Osteoblast (primary cell): ENCODE results near the gene FUBP3. TPM values are rescaled to one million over a fixed set of nuclear protein-coding genes. Genes with fewer than 3 reads are reported as not detected.

Source experiments
- DNase-seq: peaks from one replicate; pipeline ENCODE4 v3.0.0; 2011; ENCODE audit warnings: low spot score, mixed read lengths; ENCODE audit not compliant: insufficient read length; ENCODE audit errors: missing footprints
- H2AFZ ChIP-seq: 2 replicates; pipeline ENCODE4 v1.6.0; 2011; ENCODE audit warnings: mild to moderate bottlenecking, low read length
- H3K27ac ChIP-seq: 2 replicates; pipeline ENCODE4 v1.5.1; 2011; ENCODE audit warnings: mild to moderate bottlenecking, low read depth, low read length, moderate library complexity
- H3K27me3 ChIP-seq: 2 replicates; pipeline ENCODE4 v1.6.0; 2012; ENCODE audit warnings: mild to moderate bottlenecking, control low read depth, inconsistent platforms, low read length, moderate library complexity; ENCODE audit not compliant: insufficient read depth
- H3K36me3 ChIP-seq: 2 replicates; pipeline ENCODE4 v1.5.1; 2011; ENCODE audit warnings: mild to moderate bottlenecking, low read length, control low read depth, moderate library complexity; ENCODE audit not compliant: insufficient read depth
- H3K4me1 ChIP-seq: 2 replicates; pipeline ENCODE4 v1.5.1; 2011; ENCODE audit warnings: mild to moderate bottlenecking, low read length, control low read depth, moderate library complexity; ENCODE audit not compliant: insufficient read depth
- H3K4me2 ChIP-seq: 2 replicates; pipeline ENCODE4 v1.6.0; 2011; ENCODE audit warnings: mild to moderate bottlenecking, low read length; ENCODE audit not compliant: insufficient read depth
- H3K4me3 ChIP-seq: fragments of 200-600 bp; sonication (generic); 3 replicates; pipeline ENCODE4 v1.5.1; 2012; ENCODE audit warnings: mild to moderate bottlenecking, low read length, inconsistent platforms; ENCODE audit not compliant: insufficient read depth
- H3K79me2 ChIP-seq: 2 replicates; pipeline ENCODE4 v1.6.0; 2012; ENCODE audit warnings: mild to moderate bottlenecking, low read length, control low read depth, inconsistent platforms; ENCODE audit not compliant: insufficient read depth
- H3K9me3 ChIP-seq: 2 replicates; pipeline ENCODE4 v1.5.1; 2011; ENCODE audit warnings: low read depth, low read length, control low read depth
- H4K20me1 ChIP-seq: 2 replicates; pipeline ENCODE4 v1.6.0; 2012; ENCODE audit warnings: mild to moderate bottlenecking, low read length, control low read depth; ENCODE audit not compliant: insufficient read depth
- CTCF ChIP-seq: IDR thresholded peaks from 2 replicates; pipeline ENCODE4 v1.5.1; 2011; ENCODE audit warnings: mild to moderate bottlenecking, low read depth, low read length, moderate library complexity; ENCODE audit errors: extremely low read depth
- total RNA-seq: library from RNA; depleted of rRNA; stranded (reverse); fragments of >200 nt; gene quantifications from 2 replicates; pipeline ENCODE4 v1.2.3, GENCODE V29; 2012

The FUBP3 gene
- total RNA-seq, 1 donor, result 45.6 TPM

- H3K4me2 ChIP-seq, result no peak overlapping the region
- H2AFZ ChIP-seq, result no peak overlapping the region
- H4K20me1 ChIP-seq, result no peaks in the 10 kb centered on the region
- H3K9me3 ChIP-seq, result no peaks in the 10 kb centered on the region
- no peaks in the 10 kb centered on the region for H3K79me2 ChIP-seq
- H3K27ac ChIP-seq, result no peak overlapping the region
- H3K4me1 ChIP-seq, result peaks cover 2% of the 10 kb centered on the region
- no peaks in the 10 kb centered on the region for H3K36me3 ChIP-seq
- no peak overlapping the region for H3K4me3 ChIP-seq
- TF ChIP-seq CTCF, result no peak
- H3K27me3 ChIP-seq, result peaks cover 40% of the 10 kb centered on the region
- DNase-seq, result no peak
These were observed 46.8 kb upstream of the FUBP3 start for GRCh38 chr9:130532426-130533080.

GRCh38 chr9:130535818-130536521, 43.4 kb upstream of the FUBP3 start:
- Histone ChIP-seq H4K20me1 (no peaks in the 10 kb centered on the region), H3K27ac (no peak overlapping the region), H3K9me3 (no peaks in the 10 kb centered on the region), H3K27me3 (peaks cover 29% of the 10 kb centered on the region), H3K79me2 (no peaks in the 10 kb centered on the region), H3K4me3 (peak overlapping the region; percentile 63), H3K36me3 (no peaks in the 10 kb centered on the region), H3K4me1 (peaks cover 12% of the 10 kb centered on the region), H2AFZ (peak overlapping the region; percentile 89), H3K4me2 (peak overlapping the region; percentile 82)
- no peak for TF ChIP-seq CTCF
- peak; percentile 90 for DNase-seq

- Histone ChIP-seq H4K20me1 (no peaks in the 10 kb centered on the region), H3K27me3 (peaks cover 29% of the 10 kb centered on the region), H3K36me3 (no peaks in the 10 kb centered on the region), H3K79me2 (no peaks in the 10 kb centered on the region), H3K4me2 (no peak overlapping the region), H3K4me3 (no peak overlapping the region), H2AFZ (no peak overlapping the region), H3K4me1 (peaks cover 12% of the 10 kb centered on the region), H3K9me3 (no peaks in the 10 kb centered on the region), H3K27ac (no peak overlapping the region)
- no peak for TF ChIP-seq CTCF
- no peak for DNase-seq
These were observed 42.7 kb upstream of the FUBP3 start for GRCh38 chr9:130536701-130537107.

GRCh38 chr9:130537346-130538050, 41.9 kb upstream of the FUBP3 start:
- TF ChIP-seq CTCF, result no peak
- no peak for DNase-seq
- H3K4me2 ChIP-seq, result peak overlapping the region; percentile 25
- H3K4me1 ChIP-seq, result peaks cover 12% of the 10 kb centered on the region
- H4K20me1 ChIP-seq, result no peaks in the 10 kb centered on the region
- no peak overlapping the region for H3K27ac ChIP-seq
- peak overlapping the region; percentile 37 for H2AFZ ChIP-seq
- H3K79me2 ChIP-seq, result no peaks in the 10 kb centered on the region
- no peaks in the 10 kb centered on the region for H3K9me3 ChIP-seq
- peaks cover 33% of the 10 kb centered on the region for H3K27me3 ChIP-seq
- no peak overlapping the region for H3K4me3 ChIP-seq
- no peaks in the 10 kb centered on the region for H3K36me3 ChIP-seq
